ENCODE measurements around the gene SNRPA.
"Not testable (repeated sequence)": the region's sequence is repeated elsewhere in the genome, so short reads cannot be mapped to it uniquely, and the experiment has no call there.

SNRPA gene

GRCh38 chr19:40810649-40811408, 59.8 kb downstream of the SNRPA start:
- not testable (repeated sequence) for FAIRE-seq; DNase-seq (ENCODE audit: insufficient read length, low spot score)

- DNase-seq (ENCODE audit: insufficient read length, low spot score), result no peak
- no peak for FAIRE-seq
These were observed 60.7 kb downstream of the SNRPA start for GRCh38 chr19:40811478-40812341.

GRCh38 chr19:40812571-40812970, 61.6 kb downstream of the SNRPA start:
- FAIRE-seq, result not testable (repeated sequence)

GRCh38 chr19:40813182-40813581, 62.2 kb downstream of the SNRPA start:
- no peak for FAIRE-seq
- DNase-seq (ENCODE audit: insufficient read length, low spot score), result no peak

More at GRCh38 chr19:40812571-40812970, 61.6 kb downstream of the SNRPA start:
- DNase-seq (ENCODE audit: insufficient read length, low spot score), result not testable (repeated sequence)
